Activated T-cell treated with anti-CD3 and anti-CD28 coated beads, Interleukin-2, amount 50 U/mL, for 4 hours (primary cell): ENCODE results near the gene TRAPPC3L. TPM values are rescaled to one million over a fixed set of nuclear protein-coding genes. Genes with fewer than 3 reads are reported as not detected.
A peak's percentile ranks its signal among the peaks of the same experiment; 100 is the strongest.

Experiments used
- ATAC-seq, 2 donors: fragments of 200-7000 bp; cut with Tn5 transposase; one replicate each; pipeline ENCODE4 v1.10.0; 2021
- DNase-seq: peaks from one replicate; pipeline ENCODE4 v3.0.0-alpha.2; 2020
- H3K27me3 Mint-ChIP-seq: one replicate; pipeline ENCODE4 v1.8.0; 2021; ENCODE audit warnings: low read depth, mixed read lengths
- H3K36me3 Mint-ChIP-seq: one replicate; pipeline ENCODE4 v1.8.0; 2022; ENCODE audit warnings: mixed read lengths; ENCODE audit not compliant: insufficient read depth
- H3K4me1 Mint-ChIP-seq: one replicate; pipeline ENCODE4 v1.8.0; 2021; ENCODE audit warnings: low read depth, mixed read lengths
- H3K4me3 Mint-ChIP-seq: one replicate; pipeline ENCODE4 v1.8.0; 2021; ENCODE audit warnings: mild to moderate bottlenecking, moderate library complexity, mixed read lengths
- H3K9me3 Mint-ChIP-seq: one replicate; pipeline ENCODE4 v1.8.0; 2021; ENCODE audit warnings: mixed read lengths
- total RNA-seq, 3 donors: library from RNA; stranded (reverse); gene quantifications; one replicate each; pipeline ENCODE4 v1.2.1, GENCODE V29; 2021

Gene TRAPPC3L
- total RNA-seq, 3 donors from 2014 or later, result not detected

DNA sequence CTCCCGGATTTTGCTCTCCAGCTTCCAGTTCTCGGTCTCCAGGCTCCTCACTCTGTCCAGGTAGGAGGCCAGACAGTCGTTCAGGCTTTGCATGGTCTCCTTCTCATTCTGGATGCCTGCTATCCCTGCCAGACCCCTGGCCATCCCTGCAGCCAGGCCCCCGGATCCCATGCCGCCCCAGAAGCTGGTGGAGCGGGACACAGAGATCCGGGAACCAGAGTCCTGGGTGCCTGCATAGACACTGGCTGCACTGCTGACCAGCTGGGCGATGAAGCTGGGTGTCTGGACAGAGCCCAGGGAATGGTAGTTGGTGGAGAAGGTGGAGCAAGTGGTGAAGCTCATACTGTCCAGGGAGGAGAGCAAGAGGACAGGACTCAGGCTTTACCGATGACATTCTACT, 87.2 kb downstream of the TRAPPC3L start:
- H3K9me3 Mint-ChIP-seq, result no peaks in the 10 kb centered on the region
- DNase-seq (no peak), ATAC-seq (no peak)
- no peak overlapping the region for H3K4me3 Mint-ChIP-seq
- H3K36me3 Mint-ChIP-seq, result no peaks in the 10 kb centered on the region
- peaks cover 15% of the 10 kb centered on the region for H3K4me1 Mint-ChIP-seq
- H3K27me3 Mint-ChIP-seq, result peaks cover 30% of the 10 kb centered on the region

GRCh38 chr6:116456927-116457326, 88.6 kb downstream of the TRAPPC3L start:
- H3K9me3 Mint-ChIP-seq, result no peaks in the 10 kb centered on the region
- DNase-seq (no peak), ATAC-seq (no peak)
- no peak overlapping the region for H3K4me3 Mint-ChIP-seq
- no peaks in the 10 kb centered on the region for H3K36me3 Mint-ChIP-seq
- peaks cover 21% of the 10 kb centered on the region for H3K27me3 Mint-ChIP-seq
- peaks cover 10% of the 10 kb centered on the region for H3K4me1 Mint-ChIP-seq

- Mint-ChIP-seq H3K27me3 (peaks cover 19% of the 10 kb centered on the region), H3K36me3 (no peaks in the 10 kb centered on the region), H3K9me3 (no peaks in the 10 kb centered on the region), H3K4me1 (peaks cover 4% of the 10 kb centered on the region), H3K4me3 (no peak overlapping the region)
- DNase-seq, result no peak
- no peak for ATAC-seq
Observed at GRCh38 chr6:116456106-116456505, 89.4 kb downstream of the TRAPPC3L start.

GRCh38 chr6:116452531-116452930, 93.0 kb downstream of the TRAPPC3L start:
- Mint-ChIP-seq H3K9me3 (no peaks in the 10 kb centered on the region), H3K36me3 (no peaks in the 10 kb centered on the region), H3K27me3 (peaks cover 8% of the 10 kb centered on the region), H3K4me1 (peaks cover 8% of the 10 kb centered on the region), H3K4me3 (no peak overlapping the region)
- no peak for ATAC-seq
- DNase-seq, result no peak

DNA sequence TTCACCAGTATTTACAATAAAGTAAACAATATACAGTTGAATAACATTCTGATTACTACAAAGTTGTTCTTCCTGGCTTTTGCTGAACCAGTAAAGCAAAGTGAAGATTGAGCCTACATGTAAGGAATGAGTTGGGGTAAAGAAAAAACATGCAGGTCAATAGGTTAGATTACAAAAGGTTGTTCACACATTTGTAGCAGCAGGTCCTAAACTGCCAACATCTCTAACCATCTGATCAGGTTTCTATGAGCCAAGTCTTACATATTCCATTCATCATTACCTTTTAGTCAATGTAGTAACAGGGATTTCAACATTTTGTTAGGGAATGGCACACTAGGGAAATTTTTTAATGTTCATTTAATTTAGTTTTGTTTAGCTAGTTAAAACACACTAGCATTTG, 93.6 kb downstream of the TRAPPC3L start:
- Mint-ChIP-seq H3K4me1 (peaks cover 8% of the 10 kb centered on the region), H3K27me3 (peaks cover 8% of the 10 kb centered on the region), H3K4me3 (no peak overlapping the region), H3K9me3 (no peaks in the 10 kb centered on the region), H3K36me3 (no peaks in the 10 kb centered on the region)
- no peak for DNase-seq
- ATAC-seq, result no peak

DNA sequence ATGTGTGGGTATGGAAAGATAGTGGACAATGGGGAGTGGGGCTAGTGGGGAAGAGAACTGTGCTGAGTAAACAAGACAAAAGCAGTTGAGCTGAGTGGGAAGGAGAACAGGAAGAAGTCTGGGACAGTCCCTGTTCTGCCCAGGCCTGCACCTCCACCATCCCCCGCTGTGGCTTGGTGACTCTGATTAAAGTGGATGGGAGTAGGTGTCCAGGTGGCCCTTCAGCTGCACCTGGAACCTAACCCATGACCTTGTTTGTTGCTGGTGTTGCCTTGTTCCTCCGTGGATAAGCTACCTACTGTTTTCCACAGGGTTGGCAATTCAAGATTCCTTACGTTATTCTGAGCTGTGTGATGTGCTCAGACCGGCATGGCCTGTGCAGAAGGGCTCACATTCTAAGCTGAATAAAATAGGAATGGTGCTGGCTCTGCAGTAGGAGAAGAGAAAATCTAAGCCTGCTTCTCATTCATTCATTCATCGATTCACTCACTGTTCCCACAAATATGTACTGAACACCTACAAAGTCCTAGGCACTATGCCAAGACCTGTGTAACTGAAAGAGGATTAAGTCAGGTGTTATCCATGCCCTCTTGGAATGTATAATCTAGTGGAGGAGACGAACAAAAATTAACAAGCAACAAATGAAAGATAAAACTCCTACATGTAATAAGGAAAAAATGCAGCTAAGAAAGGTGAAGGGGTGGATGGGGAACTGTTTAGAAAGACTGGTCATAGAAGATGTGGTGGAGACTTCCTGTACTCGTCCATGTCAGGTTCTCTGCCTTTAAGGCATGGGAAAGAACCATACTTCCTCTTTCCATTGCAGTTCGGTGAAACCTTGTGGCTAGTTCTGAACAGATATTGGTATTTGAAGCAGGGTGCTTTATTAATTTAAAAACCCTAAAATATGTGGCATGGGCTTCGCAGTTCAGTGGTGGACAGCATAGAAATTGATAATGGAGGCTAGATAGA, 94.4 kb downstream of the TRAPPC3L start:
- Mint-ChIP-seq H3K4me3 (no peak overlapping the region), H3K4me1 (peaks cover 8% of the 10 kb centered on the region), H3K36me3 (no peaks in the 10 kb centered on the region), H3K9me3 (no peaks in the 10 kb centered on the region), H3K27me3 (peaks cover 8% of the 10 kb centered on the region)
- DNase-seq (no peak), ATAC-seq (no peak)

- Mint-ChIP-seq H3K36me3 (no peaks in the 10 kb centered on the region), H3K9me3 (no peaks in the 10 kb centered on the region), H3K4me3 (no peak overlapping the region), H3K4me1 (peaks cover 8% of the 10 kb centered on the region), H3K27me3 (peaks cover 9% of the 10 kb centered on the region)
- no peak for ATAC-seq
- DNase-seq, result no peak
Observed at GRCh38 chr6:116450185-116450710, 95.2 kb downstream of the TRAPPC3L start.

GRCh38 chr6:116449565-116449964, 95.9 kb downstream of the TRAPPC3L start:
- ATAC-seq (no peak), DNase-seq (no peak)
- H3K4me3 Mint-ChIP-seq, result no peak overlapping the region
- peaks cover 15% of the 10 kb centered on the region for H3K4me1 Mint-ChIP-seq
- no peaks in the 10 kb centered on the region for H3K9me3 Mint-ChIP-seq
- H3K27me3 Mint-ChIP-seq, result peaks cover 10% of the 10 kb centered on the region
- H3K36me3 Mint-ChIP-seq, result no peaks in the 10 kb centered on the region

DNA sequence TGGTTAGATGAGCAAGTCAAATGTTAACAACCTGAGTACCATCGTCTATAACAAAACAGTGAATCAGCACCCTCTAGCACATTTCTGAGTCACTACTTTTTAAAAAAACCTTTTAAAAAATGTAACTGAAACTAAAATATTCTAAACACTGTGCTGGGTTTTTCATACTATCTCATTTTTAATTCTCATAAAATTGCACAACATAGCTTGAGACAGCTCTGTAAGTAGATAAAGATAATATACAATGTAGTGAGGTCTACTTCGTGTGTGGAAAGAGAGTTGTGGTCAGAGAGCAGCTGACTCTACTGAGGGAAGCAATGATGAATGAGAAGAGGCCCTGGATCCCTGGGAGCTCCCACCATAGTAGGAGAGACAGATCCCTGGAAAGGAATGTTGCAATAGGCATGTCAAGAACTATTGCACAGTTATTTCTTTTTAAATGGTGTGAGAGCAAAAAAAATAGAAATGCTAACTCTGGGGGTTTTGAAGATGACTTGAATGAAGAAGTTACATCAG, 97.9 kb downstream of the TRAPPC3L start:
- Mint-ChIP-seq H3K36me3 (no peaks in the 10 kb centered on the region), H3K9me3 (no peaks in the 10 kb centered on the region), H3K4me3 (no peak overlapping the region), H3K27me3 (peaks cover 11% of the 10 kb centered on the region), H3K4me1 (peaks cover 18% of the 10 kb centered on the region)
- ATAC-seq, result peak in 1 of 2 donors; percentile 65
- DNase-seq, result no peak

DNA sequence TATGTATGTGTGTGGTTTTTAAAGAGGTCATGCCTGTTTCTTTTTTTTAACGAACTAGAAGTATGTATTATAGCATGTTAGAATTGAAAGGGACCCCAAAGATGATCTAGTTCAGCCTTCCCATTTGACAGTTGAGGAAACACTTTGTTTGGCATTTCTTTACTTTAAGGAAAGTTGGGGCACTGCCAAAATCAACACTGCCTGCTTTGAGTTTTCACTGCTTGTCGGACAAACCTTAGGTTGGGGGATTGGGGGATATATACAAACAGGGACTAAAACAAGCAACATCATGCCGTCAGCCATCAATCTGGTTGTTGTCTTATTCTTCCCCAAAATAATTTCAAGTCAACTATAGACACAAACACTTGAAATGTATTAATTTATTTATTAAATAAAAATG, 98.4 kb downstream of the TRAPPC3L start:
- Mint-ChIP-seq H3K27me3 (peaks cover 14% of the 10 kb centered on the region), H3K4me1 (peaks cover 18% of the 10 kb centered on the region), H3K4me3 (no peak overlapping the region), H3K9me3 (no peaks in the 10 kb centered on the region), H3K36me3 (no peaks in the 10 kb centered on the region)
- ATAC-seq (no peak), DNase-seq (no peak)

DNA sequence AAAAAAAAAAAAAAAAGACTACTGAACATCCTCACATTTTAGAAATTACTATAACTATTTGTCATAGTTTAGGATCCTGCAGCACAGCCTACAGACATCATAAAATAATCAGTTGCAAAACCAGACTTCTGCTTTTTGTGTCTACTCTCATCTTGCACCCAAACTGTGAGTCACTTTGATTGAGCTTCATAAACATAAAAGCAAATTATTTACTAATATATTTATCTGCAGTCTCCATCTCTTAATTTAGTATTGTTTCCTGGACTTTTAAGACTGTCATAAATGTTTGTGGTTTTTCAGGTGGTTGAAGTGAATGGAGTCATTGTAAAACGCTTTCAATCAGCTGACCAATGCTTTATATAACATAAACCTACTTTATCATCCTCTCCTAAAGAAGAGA, 99.1 kb downstream of the TRAPPC3L start:
- no peak overlapping the region for H3K4me3 Mint-ChIP-seq
- no peaks in the 10 kb centered on the region for H3K36me3 Mint-ChIP-seq
- DNase-seq, result no peak
- no peak for ATAC-seq
- H3K9me3 Mint-ChIP-seq, result no peaks in the 10 kb centered on the region
- peaks cover 18% of the 10 kb centered on the region for H3K4me1 Mint-ChIP-seq
- peaks cover 17% of the 10 kb centered on the region for H3K27me3 Mint-ChIP-seq

DNA sequence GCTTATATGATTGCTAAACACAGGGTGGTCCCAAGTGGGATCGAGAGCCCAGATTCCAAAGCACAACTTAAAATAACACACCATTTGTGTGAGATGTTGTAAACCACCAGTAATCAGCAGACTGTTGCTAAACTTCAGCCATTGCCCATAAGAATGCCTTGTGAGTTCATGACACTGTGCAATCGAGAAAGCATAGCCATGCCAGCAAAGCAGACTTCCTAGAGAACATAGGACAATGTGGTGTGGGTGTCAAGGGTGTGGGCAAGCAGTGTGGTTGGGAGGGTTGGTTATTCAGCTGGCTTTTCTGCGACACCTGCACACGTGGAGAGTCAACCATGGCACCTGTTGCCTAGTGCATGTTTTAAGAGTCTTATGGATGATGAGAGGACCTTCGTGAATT, 100.4 kb downstream of the TRAPPC3L start:
- no peak overlapping the region for H3K4me3 Mint-ChIP-seq
- ATAC-seq, result no peak
- peaks cover 19% of the 10 kb centered on the region for H3K27me3 Mint-ChIP-seq
- H3K36me3 Mint-ChIP-seq, result no peaks in the 10 kb centered on the region
- H3K9me3 Mint-ChIP-seq, result no peaks in the 10 kb centered on the region
- no peak for DNase-seq
- peaks cover 15% of the 10 kb centered on the region for H3K4me1 Mint-ChIP-seq
